IMR-90 (cell line): Measurements from ENCODE around the gene ITGA1. TPM values are rescaled to one million over a fixed set of nuclear protein-coding genes. Genes with fewer than 3 reads are reported as not detected.
"Not testable (repeated sequence)": the region's sequence is repeated elsewhere in the genome, so short reads cannot be mapped to it uniquely, and the experiment has no call there.

Source experiments
- ATAC-seq: fragments of 200-7000 bp; cut with Tn5 transposase; 2 replicates; pipeline ENCODE4 v1.9.1; 2020; ENCODE audit warnings: low read depth, mild to moderate bottlenecking, moderate library complexity
- BruUV-seq: library from RNA; stranded (reverse); fragments of 400-500 nt; replicated peaks from 2 replicates; lab custom pipeline; 2021; lab: Mats Ljungman, UMichigan
- CTCF ChIA-PET: fragments of 300-600 bp; formaldehyde crosslinking; extraction: SDS; loops from one replicate; lab custom pipeline; 2021; ENCODE audit warnings: antibody characterized with exemption; lab: Yijun Ruan, JAX
- POLR2A ChIA-PET: fragments of 300-600 bp; sonication (Branson Sonifier 250); formaldehyde crosslinking; loops from one replicate; lab custom pipeline; 2022; ENCODE audit warnings: antibody characterized with exemption; ENCODE audit not compliant: unreplicated experiment; lab: Charles Lee
- DNase-seq: peaks from one replicate; pipeline ENCODE4 v3.0.0; 2013
- H2AFZ ChIP-seq: replicated peaks from 2 replicates; pipeline ENCODE3; 2013; ENCODE audit warnings: low read length, mild to moderate bottlenecking; ENCODE audit not compliant: poor library complexity
- H2AK5ac ChIP-seq: 2 replicates; pipeline ENCODE4 v1.6.1; 2013; ENCODE audit warnings: low read depth, low read length, inconsistent platforms
- H2AK9ac ChIP-seq: replicated peaks from 2 replicates; pipeline ENCODE3; 2013; ENCODE audit warnings: mild to moderate bottlenecking, low read depth, low read length, moderate library complexity; ENCODE audit not compliant: poor library complexity
- H2BK120ac ChIP-seq: 2 replicates; pipeline ENCODE4 v1.6.1; 2013; ENCODE audit warnings: low read depth, low read length, inconsistent platforms
- H2BK15ac ChIP-seq: 3 replicates; pipeline ENCODE4 v1.6.1; 2013; ENCODE audit warnings: low read depth, low read length, inconsistent platforms
- H2BK20ac ChIP-seq: 2 replicates; pipeline ENCODE4 v1.6.1; 2013; ENCODE audit warnings: low read depth, mild to moderate bottlenecking, inconsistent platforms, low read length, moderate library complexity
- H2BK5ac ChIP-seq: 2 replicates; pipeline ENCODE4 v1.6.1; 2013; ENCODE audit warnings: mild to moderate bottlenecking, low read depth, low read length, inconsistent platforms; ENCODE audit not compliant: poor library complexity, severe bottlenecking
- H3K14ac ChIP-seq: replicated peaks from 2 replicates; pipeline ENCODE4 v1.6.1; 2013; ENCODE audit warnings: low read depth, low read length, inconsistent platforms
- H3K18ac ChIP-seq: 2 replicates; pipeline ENCODE4 v1.6.1; 2013; ENCODE audit warnings: low read depth, low read length, control low read depth
- H3K23ac ChIP-seq: 2 replicates; pipeline ENCODE4 v1.6.1; 2013; ENCODE audit warnings: low read depth, low read length, inconsistent platforms
- H3K27ac ChIP-seq: 2 replicates; pipeline ENCODE4 v1.5.1; 2013; ENCODE audit warnings: mild to moderate bottlenecking, control low read depth, low read length; ENCODE audit not compliant: insufficient read depth
- H3K27me3 ChIP-seq: 2 replicates; pipeline ENCODE4 v1.6.1; 2013; ENCODE audit warnings: low read length; ENCODE audit not compliant: control insufficient read depth, insufficient read depth
- H3K36me3 ChIP-seq: 2 replicates; pipeline ENCODE4 v1.6.1; 2013; ENCODE audit warnings: low read length, mixed read lengths; ENCODE audit not compliant: control insufficient read depth, insufficient read depth
- H3K4ac ChIP-seq: 2 replicates; pipeline ENCODE4 v1.6.1; 2013; ENCODE audit warnings: low read depth, low read length, inconsistent platforms
- H3K4me1 ChIP-seq: 2 replicates; pipeline ENCODE4 v1.6.1; 2013; ENCODE audit warnings: low read length, mixed read lengths; ENCODE audit not compliant: control insufficient read depth, insufficient read depth
- H3K4me2 ChIP-seq: 2 replicates; pipeline ENCODE4 v1.6.1; 2013; ENCODE audit warnings: low read depth, mild to moderate bottlenecking, control low read depth, low read length, moderate library complexity
- H3K4me3 ChIP-seq: 2 replicates; pipeline ENCODE4 v1.5.1; 2013; ENCODE audit warnings: low read depth, mild to moderate bottlenecking, control low read depth, low read length, moderate library complexity; ENCODE audit not compliant: insufficient read depth
- H3K56ac ChIP-seq: 2 replicates; pipeline ENCODE4 v1.6.1; 2013; ENCODE audit warnings: low read length, inconsistent platforms; ENCODE audit not compliant: insufficient read depth; ENCODE audit errors: extremely low read depth
- H3K79me1 ChIP-seq, 2 experiments: 2 replicates each; pipeline ENCODE4 v1.6.1; 2013; ENCODE audit warnings: low read length in 2 of 2, inconsistent platforms in 1 of 2, low read depth in 1 of 2
- H3K9ac ChIP-seq: 2 replicates; pipeline ENCODE4 v1.6.1; 2013; ENCODE audit warnings: low read depth, low read length, control low read depth
- H3K9me1 ChIP-seq: 2 replicates; pipeline ENCODE4 v1.6.1; 2013; ENCODE audit warnings: low read length, inconsistent platforms; ENCODE audit not compliant: insufficient read depth
- H3K9me3 ChIP-seq: 2 replicates; pipeline ENCODE4 v1.6.1; 2013; ENCODE audit warnings: low read length; ENCODE audit not compliant: control insufficient read depth, insufficient read depth
- H4K20me1 ChIP-seq: 2 replicates; pipeline ENCODE4 v1.6.1; 2013; ENCODE audit warnings: low read length, inconsistent platforms; ENCODE audit not compliant: insufficient read depth
- H4K5ac ChIP-seq: 2 replicates; pipeline ENCODE4 v1.6.1; 2013; ENCODE audit warnings: mild to moderate bottlenecking, low read depth, low read length, control low read depth
- H4K8ac ChIP-seq, 2 experiments: 2 replicates each; pipeline ENCODE4 v1.6.1; 2013; ENCODE audit warnings: low read depth in 2 of 2, low read length in 2 of 2, control low read depth in 1 of 2, inconsistent platforms in 1 of 2
- H4K91ac ChIP-seq: 2 replicates; pipeline ENCODE4 v1.6.1; 2013; ENCODE audit warnings: low read depth, low read length, inconsistent platforms; ENCODE audit not compliant: insufficient read depth
- CTCF ChIP-seq: conservative IDR thresholded peaks from 2 replicates; pipeline ENCODE4 v1.5.1; 2012; ENCODE audit warnings: mild to moderate bottlenecking, low read depth, low read length, improper control_type of control experiment
- NFE2L2 ChIP-seq: fragments of 150-350 bp; IDR thresholded peaks from 2 replicates; pipeline ENCODE4 v1.6.1; 2016; ENCODE audit warnings: low read depth, mild to moderate bottlenecking, low read length
- WGBS, 2 experiments: methylation state at CpG; one replicate each; pipeline versions ENCODE4 v1.1.5 to v1.1.7; 2013; ENCODE audit warnings: missing lambda C conversion rate in 2 of 2; ENCODE audit not compliant: insufficient read length in 1 of 2; ENCODE audit errors: extremely low coverage in 2 of 2; 5-methylcytosine and 5-hydroxymethylcytosine counted together
- dilution Hi-C: fragments of 300-500 bp; cut with HindIII; formaldehyde crosslinking; loops from one replicate; pipeline ENCODE4 v1.14.3; 2018; ENCODE audit warnings: low sequenced_read_pairs; ENCODE audit not compliant: unreplicated experiment
- in situ Hi-C: fragments of 300-500 bp; cut with MboI; formaldehyde crosslinking; loops from 3 replicates; pipeline ENCODE4 v1.14.3; 2019; ENCODE audit warnings: low sequenced_read_pairs, inconsistent platforms, mixed read lengths
- intact Hi-C: fragments of 100-400 bp; cut with micrococcal nuclease; formaldehyde crosslinking; loops from 2 replicates; pipeline ENCODE4 v1.10.0; 2022
- polyA plus RNA-seq, 3 experiments: library from polyadenylated mRNA; depleted of rRNA; stranded (reverse); fragments of >200 nt; gene quantifications; 2 replicates each; pipeline ENCODE4 v1.2.3, GENCODE V29; 2012; ENCODE audit warnings: low replicate concordance in 1 of 3
- total RNA-seq: library from RNA; depleted of rRNA; stranded (reverse); fragments of >200 nt; gene quantifications from 2 replicates; pipeline ENCODE4 v1.2.3, GENCODE V29; 2012

ITGA1 gene
- total and polyA plus RNA-seq, 2 of the 4 experiments (the other 2 are of a cell fraction): 22.3 to 95.2 TPM

DNA sequence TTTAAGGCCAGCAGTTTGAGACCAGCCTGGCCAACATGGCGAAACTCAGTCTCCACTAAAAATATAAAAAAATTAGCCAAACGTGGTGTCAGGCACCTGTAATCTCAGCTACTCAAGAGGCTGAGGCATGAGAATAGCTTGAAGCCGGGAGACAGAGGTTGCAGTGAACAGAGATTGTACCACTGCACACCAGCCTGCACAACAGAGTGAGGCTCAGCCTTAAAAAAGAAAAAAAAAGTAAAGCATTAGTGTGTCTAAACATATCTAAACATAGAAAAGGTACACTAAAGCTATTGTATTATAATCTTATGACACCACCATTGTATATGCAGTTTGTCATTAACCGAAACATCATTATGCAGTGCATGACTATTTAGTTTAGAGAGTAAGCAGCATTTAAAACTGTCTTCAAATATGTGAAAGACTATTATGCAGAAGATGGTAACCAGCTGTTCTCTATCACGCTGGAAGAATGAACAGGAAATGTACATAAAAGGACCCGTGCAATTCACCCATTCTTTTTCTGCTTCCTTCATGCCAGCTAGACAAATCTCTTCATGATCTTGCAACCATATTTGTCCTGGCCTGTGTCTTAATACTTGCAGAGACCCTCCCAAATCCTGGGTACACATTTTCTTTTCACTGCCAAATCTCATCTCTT lies 58.6 kb downstream of the ITGA1 start (continued):
- TF ChIP-seq CTCF: no peak
- no peak for TF ChIP-seq NFE2L2

GRCh38 chr5:52848688-52849087 lies 61.0 kb downstream of the ITGA1 start:
- CTCF ChIA-PET: interaction anchor here (0.9 kb wide), 1 partner anchor 42 kb away, joined by 5 read pairs; no protein-coding TSS in a partner anchor
- H2AFZ ChIP-seq: not testable (repeated sequence)

More at GRCh38 chr5:52848688-52849087, 61.0 kb downstream of the ITGA1 start:
- H3K9ac ChIP-seq, H2BK120ac ChIP-seq, H3K18ac ChIP-seq, H2BK20ac ChIP-seq, H4K20me1 ChIP-seq, H2AK9ac ChIP-seq, H3K4me3 ChIP-seq, ATAC-seq, BruUV-seq, dilution Hi-C loops, H4K8ac ChIP-seq, H3K27ac ChIP-seq, H3K9me1 ChIP-seq, in situ Hi-C loops, H3K4ac ChIP-seq, H4K5ac ChIP-seq, H3K36me3 ChIP-seq, H2BK5ac ChIP-seq, H3K4me2 ChIP-seq, DNase-seq, H3K27me3 ChIP-seq, H3K14ac ChIP-seq, H4K91ac ChIP-seq, H3K9me3 ChIP-seq, H2BK15ac ChIP-seq, H2AK5ac ChIP-seq, H3K23ac ChIP-seq, H3K56ac ChIP-seq, intact Hi-C loops: not testable (repeated sequence)
- peaks cover 18% of the 10 kb centered on the region for H3K4me1 ChIP-seq
- WGBS, 2 experiments: no CpG with 5 or more reads among the region's 5 CpGs
- H3K79me1 ChIP-seq: peaks cover 8 to 46% of the 10 kb centered on the region in 2 experiments
- POLR2A ChIA-PET: interaction anchor here (1.3 kb wide), 1 partner anchor 16 kb away, joined by 3 read pairs; no protein-coding TSS in a partner anchor
